ENCODE measurements around the gene WASHC1. TPM values are rescaled to one million over a fixed set of nuclear protein-coding genes. Genes with fewer than 3 reads are reported as not detected.
A peak's percentile ranks its signal among the peaks of the same experiment; 100 is the strongest.
"Not testable (repeated sequence)": the region's sequence is repeated elsewhere in the genome, so short reads cannot be mapped to it uniquely, and the experiment has no call there.

Gene WASHC1
- total RNA-seq (2021; fragmentation: NEBNext Ultra II Directional; extraction: Animal tissue kit (Norgen Biotek cat#: 25700)) (10.0 and 10.2 TPM in 2 replicates), polyA plus RNA-seq (2011; rRNA removed) (6.4 and 9.5 TPM in 2 replicates), polyA minus RNA-seq (2011; rRNA and poly(A)+ RNA removed) (3.0 and 6.5 TPM in 2 replicates)
- polyA plus RNA-seq (2011; cell fraction: cytosol; rRNA removed) = 10.4 TPM
- polyA plus RNA-seq (2011; cell fraction: nucleus; rRNA removed) = 41.2 TPM
- 7.4 to 11.3 TPM (median 10.5 TPM) in 4 replicates for polyA plus RNA-seq (2012, experiment 1 of 2)
- polyA plus RNA-seq (2012, experiment 2 of 2) = 4.5 TPM
- 5.1 TPM for polyA plus RNA-seq (2013, experiment 1 of 2)
- 4.8 TPM for polyA plus RNA-seq (2013, experiment 2 of 2)
- 0.81 TPM for polyA minus RNA-seq (2011; cell fraction: cytosol; rRNA and poly(A)+ RNA removed)
- 6.1 TPM for polyA minus RNA-seq (2011; cell fraction: nucleus; rRNA and poly(A)+ RNA removed)
- long read RNA-seq, experiment 1, partial matches to known transcripts = 1 of 2 reads
- long read RNA-seq, experiment 1, other reads (novel, unspliced or antisense) = 1 of 2 reads
- long read RNA-seq, experiment 2, partial matches to known transcripts = 0 of 2 reads
- long read RNA-seq, experiment 2, other reads (novel, unspliced or antisense) = 2 of 2 reads

DNA sequence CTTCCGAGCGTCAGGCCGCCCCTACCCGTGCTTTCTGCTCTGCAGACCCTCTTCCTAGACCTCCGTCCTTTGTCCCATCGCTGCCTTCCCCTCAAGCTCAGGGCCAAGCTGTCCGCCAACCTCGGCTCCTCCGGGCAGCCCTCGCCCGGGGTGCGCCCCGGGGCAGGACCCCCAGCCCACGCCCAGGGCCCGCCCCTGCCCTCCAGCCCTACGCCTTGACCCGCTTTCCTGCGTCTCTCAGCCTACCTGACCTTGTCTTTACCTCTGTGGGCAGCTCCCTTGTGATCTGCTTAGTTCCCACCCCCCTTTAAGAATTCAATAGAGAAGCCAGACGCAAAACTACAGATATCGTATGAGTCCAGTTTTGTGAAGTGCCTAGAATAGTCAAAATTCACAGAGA lies at the start of gene WASHC1:
Gene WASHC1, minus strand, starts transcription at position 101 of the 400 bp plus-strand sequence. CDS start 4,457 bp downstream, outside the sequence.
- H2BK5ac ChIP-seq (ENCODE audit: low read depth, low read length); H3K79me1 ChIP-seq (ENCODE audit: low read depth, low read length); H2AK5ac ChIP-seq (ENCODE audit: low read depth, low read length); H3K56ac ChIP-seq (replicated peaks; ENCODE audit: insufficient read length, low read depth, low read length); H3K14ac ChIP-seq (ENCODE audit: insufficient read length); FAIRE-seq; H4K5ac ChIP-seq (ENCODE audit: insufficient read length, low read depth, low read length); H3K18ac ChIP-seq (ENCODE audit: extremely low read depth, low read length); H3K23me2 ChIP-seq (ENCODE audit: low read depth, low read length); H2BK120ac ChIP-seq (replicated peaks; ENCODE audit: low read depth, low read length); H3K36me3 ChIP-seq (ENCODE audit: control insufficient read depth in 2 of 4, insufficient read depth in 4 of 4, low read length in 3 of 4); H4K20me1 ChIP-seq (replicated peaks in 1 of 2; ENCODE audit: control insufficient read depth in 1 of 2, insufficient read depth in 2 of 2, low read length in 2 of 2); H3K9ac ChIP-seq (replicated peaks in 1 of 4; ENCODE audit: extremely low read depth in 1 of 4, low read depth in 3 of 4, low read length in 3 of 4); H3K23ac ChIP-seq (ENCODE audit: insufficient read length); H4K91ac ChIP-seq (replicated peaks; ENCODE audit: insufficient read length, low read length); H3K79me2 ChIP-seq (ENCODE audit: control insufficient read depth in 1 of 2, insufficient read depth in 2 of 2, low read length in 2 of 2); H2AFZ ChIP-seq (ENCODE audit: low read length); H3K4me2 ChIP-seq (ENCODE audit: insufficient read depth in 1 of 2, low read depth in 2 of 2, low read length in 2 of 2); H2BK15ac ChIP-seq (ENCODE audit: low read length); H3K4ac ChIP-seq (replicated peaks; ENCODE audit: insufficient read length, low read depth, low read length); H2BK12ac ChIP-seq (ENCODE audit: low read depth, low read length); H3K9me3 ChIP-seq (ENCODE audit: insufficient read depth in 2 of 2, low read depth in 1 of 2, low read length in 1 of 2); DNase-seq (ENCODE audit: low read depth in 1 of 2, low spot score in 2 of 2); H4K8ac ChIP-seq (ENCODE audit: extremely low read depth, insufficient read depth, low read length); H2BK20ac ChIP-seq (ENCODE audit: low read length); CTCF ChIA-PET (ENCODE audit: partially characterized antibody); H3K4me1 ChIP-seq (replicated peaks in 1 of 4; ENCODE audit: control insufficient read depth in 3 of 4, insufficient read depth in 4 of 4, low read length in 3 of 4); POLR2A ChIA-PET (ENCODE audit: partially characterized antibody); H3K27me3 ChIP-seq (replicated peaks in 1 of 4; ENCODE audit: control insufficient read depth in 3 of 4, extremely low read depth in 1 of 4, insufficient read depth in 3 of 4, low read length in 3 of 4); H3K27ac ChIP-seq (ENCODE audit: low read depth, low read length): not testable (repeated sequence)
- H3K4me3 ChIP-seq (ENCODE audit: extremely low read depth in 1 of 4, insufficient read depth in 2 of 4, low read depth in 3 of 4, low read length in 4 of 4) = peak within 1 kb of the TSS; percentile 28 to 52 (median 30); a peak in 5 of 8 replicates
- no CpG with 5 or more reads among the region's 20 CpGs for WGBS, 2 experiments (ENCODE audit: extremely low coverage in 1 of 2, insufficient coverage in 1 of 2, insufficient read length in 1 of 2, insufficient replicate concordance in 2 of 2, low coverage in 1 of 2, low lambda C conversion rate in 2 of 2, missing lambda C conversion rate in 1 of 2)

All from H1 (cell line).